HUES6 (cell line): ENCODE measurements around the gene BTN2A1.

Source experiments
- H3K27ac ChIP-seq: 2 replicates; pipeline ENCODE4 v1.7.0; 2013; ENCODE audit warnings: low read depth, mild to moderate bottlenecking, low read length, inconsistent platforms
- H3K27me3 ChIP-seq: 2 replicates; pipeline ENCODE4 v1.6.1; 2013; ENCODE audit warnings: low read length; ENCODE audit not compliant: control insufficient read depth, insufficient read depth
- H3K36me3 ChIP-seq: 2 replicates; pipeline ENCODE4 v1.6.1; 2013; ENCODE audit warnings: low read length; ENCODE audit not compliant: control insufficient read depth, insufficient read depth
- H3K4me1 ChIP-seq: 2 replicates; pipeline ENCODE4 v1.6.1; 2013; ENCODE audit warnings: low read length; ENCODE audit not compliant: control insufficient read depth, insufficient read depth
- H3K4me3 ChIP-seq: 2 replicates; pipeline ENCODE4 v1.5.1; 2013; ENCODE audit warnings: low read depth, low read length
- H3K9ac ChIP-seq: one replicate; pipeline ENCODE4 v1.6.1; 2013; ENCODE audit warnings: mild to moderate bottlenecking, low read length
- H3K9me3 ChIP-seq: 2 replicates; pipeline ENCODE4 v1.6.1; 2013; ENCODE audit warnings: low read depth, low read length; ENCODE audit not compliant: control insufficient read depth, insufficient read depth

BTN2A1 gene

GRCh38 chr6:26472549-26473290 lies 15.0 kb downstream of the BTN2A1 start:
- H3K36me3 ChIP-seq: peaks cover 16% of the 10 kb centered on the region
- H3K27me3 ChIP-seq: no peaks in the 10 kb centered on the region
- H3K9me3 ChIP-seq: peaks cover 7% of the 10 kb centered on the region
- no peak overlapping the region for H3K27ac ChIP-seq
- peaks cover 27% of the 10 kb centered on the region for H3K4me1 ChIP-seq
- H3K4me3 ChIP-seq: no peak overlapping the region
- H3K9ac ChIP-seq: no peak overlapping the region

GRCh38 chr6:26473429-26473757 lies 15.6 kb downstream of the BTN2A1 start:
- peaks cover 9% of the 10 kb centered on the region for H3K36me3 ChIP-seq
- H3K9me3 ChIP-seq: peaks cover 7% of the 10 kb centered on the region
- peak overlapping the region; percentile 28; the same call in 1 of the 2 replicates for H3K27ac ChIP-seq
- no peaks in the 10 kb centered on the region for H3K27me3 ChIP-seq
- peak overlapping the region; percentile 51 for H3K4me3 ChIP-seq
- peaks cover 27% of the 10 kb centered on the region for H3K4me1 ChIP-seq
- peak overlapping the region; percentile 63 for H3K9ac ChIP-seq

- peaks cover 7% of the 10 kb centered on the region for H3K9me3 ChIP-seq
- H3K27ac ChIP-seq: peak overlapping the region; percentile 28; the same call in 1 of the 2 replicates
- H3K4me3 ChIP-seq: peak overlapping the region; percentile 51
- H3K36me3 ChIP-seq: peaks cover 4% of the 10 kb centered on the region
- peak overlapping the region; percentile 63 for H3K9ac ChIP-seq
- peaks cover 27% of the 10 kb centered on the region for H3K4me1 ChIP-seq
- no peaks in the 10 kb centered on the region for H3K27me3 ChIP-seq
These were observed 16.1 kb downstream of the BTN2A1 start for GRCh38 chr6:26473758-26474438.

GRCh38 chr6:26474439-26474881 lies 16.7 kb downstream of the BTN2A1 start:
- Histone ChIP-seq H3K4me1 (peaks cover 27% of the 10 kb centered on the region), H3K36me3 (no peaks in the 10 kb centered on the region), H3K9ac (peak overlapping the region; percentile 41), H3K27ac (peak overlapping the region; percentile 28; the same call in 1 of the 2 replicates), H3K4me3 (peak overlapping the region; percentile 51; the same call in 1 of the 2 replicates), H3K27me3 (no peaks in the 10 kb centered on the region), H3K9me3 (peaks cover 7% of the 10 kb centered on the region)

GRCh38 chr6:26475823-26476729 lies 18.3 kb downstream of the BTN2A1 start:
- Histone ChIP-seq H3K4me3 (no peak overlapping the region), H3K27me3 (no peaks in the 10 kb centered on the region), H3K9me3 (peaks cover 7% of the 10 kb centered on the region), H3K4me1 (peaks cover 27% of the 10 kb centered on the region), H3K9ac (no peak overlapping the region), H3K36me3 (no peaks in the 10 kb centered on the region), H3K27ac (no peak overlapping the region)

GRCh38 chr6:26476896-26477295 lies 19.1 kb downstream of the BTN2A1 start:
- Histone ChIP-seq H3K36me3 (no peaks in the 10 kb centered on the region), H3K27me3 (no peaks in the 10 kb centered on the region), H3K9me3 (peaks cover 7% of the 10 kb centered on the region), H3K27ac (no peak overlapping the region), H3K4me3 (no peak overlapping the region), H3K9ac (no peak overlapping the region), H3K4me1 (peaks cover 27% of the 10 kb centered on the region)

GRCh38 chr6:26477426-26477825 lies 19.7 kb downstream of the BTN2A1 start:
- no peak overlapping the region for H3K9ac ChIP-seq
- peaks cover 27% of the 10 kb centered on the region for H3K4me1 ChIP-seq

GRCh38 chr6:26478100-26478984 lies 20.6 kb downstream of the BTN2A1 start:
- Histone ChIP-seq H3K9ac (no peak overlapping the region), H3K4me1 (peaks cover 27% of the 10 kb centered on the region), H3K4me3 (no peak overlapping the region), H3K36me3 (no peaks in the 10 kb centered on the region), H3K27me3 (no peaks in the 10 kb centered on the region), H3K27ac (no peak overlapping the region), H3K9me3 (no peaks in the 10 kb centered on the region)

More at GRCh38 chr6:26477426-26477825, 19.7 kb downstream of the BTN2A1 start:
- H3K4me3 ChIP-seq: no peak overlapping the region
- no peaks in the 10 kb centered on the region for H3K27me3 ChIP-seq
- H3K27ac ChIP-seq: no peak overlapping the region
- H3K9me3 ChIP-seq: peaks cover 7% of the 10 kb centered on the region
- no peaks in the 10 kb centered on the region for H3K36me3 ChIP-seq

GRCh38 chr6:26478985-26479278 lies 21.2 kb downstream of the BTN2A1 start:
- H3K4me1 ChIP-seq: peaks cover 27% of the 10 kb centered on the region
- H3K27me3 ChIP-seq: no peaks in the 10 kb centered on the region
- no peak overlapping the region for H3K4me3 ChIP-seq
- no peak overlapping the region for H3K9ac ChIP-seq
- no peaks in the 10 kb centered on the region for H3K36me3 ChIP-seq
- H3K9me3 ChIP-seq: no peaks in the 10 kb centered on the region
- no peak overlapping the region for H3K27ac ChIP-seq

GRCh38 chr6:26482338-26482737 lies 24.6 kb downstream of the BTN2A1 start:
- Histone ChIP-seq H3K27ac (no peak overlapping the region), H3K9me3 (no peaks in the 10 kb centered on the region)

More at GRCh38 chr6:26482338-26482737, 24.6 kb downstream of the BTN2A1 start:
- H3K4me3 ChIP-seq: no peak overlapping the region
- H3K27me3 ChIP-seq: no peaks in the 10 kb centered on the region
- no peaks in the 10 kb centered on the region for H3K4me1 ChIP-seq
- no peak overlapping the region for H3K9ac ChIP-seq
- H3K36me3 ChIP-seq: no peaks in the 10 kb centered on the region
